GM21717 (cell line): ENCODE results near the gene DCN.

Experiments
- ATAC-seq: cut with Tn5 transposase; IDR thresholded peaks from one replicate; pipeline ENCODE4 v1.9.1; 2021; ENCODE audit warnings: mild to moderate bottlenecking, moderate library complexity; ENCODE audit not compliant: unreplicated experiment

DCN gene

GRCh38 chr12:91140026-91140931 is 42.3 kb downstream of the DCN start:
- no peak for ATAC-seq

GRCh38 chr12:91139286-91139685 is 43.3 kb downstream of the DCN start:
- no peak for ATAC-seq

GRCh38 chr12:91138337-91138920 is 44.2 kb downstream of the DCN start:
- ATAC-seq, result no peak

GRCh38 chr12:91133871-91134270 is 48.7 kb downstream of the DCN start:
- no peak for ATAC-seq

- ATAC-seq, result no peak
Observed at GRCh38 chr12:91129662-91130362, 52.8 kb downstream of the DCN start.

GRCh38 chr12:91127751-91128150 is 54.9 kb downstream of the DCN start:
- no peak for ATAC-seq

- ATAC-seq, result no peak
Observed at GRCh38 chr12:91127306-91127705, 55.3 kb downstream of the DCN start.

- no peak for ATAC-seq
Observed at GRCh38 chr12:91126516-91126915, 56.1 kb downstream of the DCN start.

GRCh38 chr12:91123236-91123916 is 59.2 kb downstream of the DCN start:
- no peak for ATAC-seq

- no peak for ATAC-seq
Observed at GRCh38 chr12:91120781-91121180, 61.8 kb downstream of the DCN start.

GRCh38 chr12:91119089-91119488 is 63.5 kb downstream of the DCN start:
- no peak for ATAC-seq

GRCh38 chr12:91113621-91114020 is 69.0 kb downstream of the DCN start:
- no peak for ATAC-seq

GRCh38 chr12:91111366-91112325 is 71.0 kb downstream of the DCN start, which contains the start of gene LUM:
Gene LUM, minus strand, starts transcription at chr12:91111494. Its CDS starts 2,515 bp downstream, at chr12:91108979.
- ATAC-seq, result no peak

- no peak for ATAC-seq
Observed at GRCh38 chr12:91110311-91110924, 72.2 kb downstream of the DCN start.

- ATAC-seq, result no peak
Observed at GRCh38 chr12:91109581-91110310, 72.9 kb downstream of the DCN start.

- ATAC-seq, result peak; percentile 64
Observed at GRCh38 chr12:91109148-91109564, 73.5 kb downstream of the DCN start.

GRCh38 chr12:91108196-91108755 is 74.3 kb downstream of the DCN start:
- no peak for ATAC-seq

GRCh38 chr12:91106283-91106682 is 76.3 kb downstream of the DCN start:
- ATAC-seq, result no peak
